PC-9 (cell line): ENCODE results near the gene CAMKMT. TPM values are rescaled to one million over a fixed set of nuclear protein-coding genes. Genes with fewer than 3 reads are reported as not detected.

ENCODE experiments used
- BruUV-seq: library from RNA; stranded (reverse); fragments of 400-500 nt; replicated peaks from 2 replicates; lab custom pipeline; 2021; lab: Mats Ljungman, UMichigan
- CTCF ChIA-PET: fragments of 300-600 bp; sonication (Branson Sonifier 250); formaldehyde crosslinking; loops from one replicate; lab custom pipeline; 2022; ENCODE audit warnings: antibody characterized with exemption; lab: Charles Lee
- POLR2A ChIA-PET: fragments of 300-600 bp; sonication (Branson Sonifier 250); formaldehyde crosslinking; loops from one replicate; lab custom pipeline; 2022; ENCODE audit warnings: antibody characterized with exemption; ENCODE audit not compliant: unreplicated experiment; lab: Charles Lee
- DNase-seq, 2 experiments: peaks; one replicate each; pipeline versions ENCODE4 v3.0.0 to v3.0.0-alpha.2; 2015 to 2022; ENCODE audit warnings: mixed read lengths in 1 of 2
- H2AFZ ChIP-seq: fragments of 200-600 bp; sonication (generic); 2 replicates; pipeline ENCODE4 v1.8.1; 2017; ENCODE audit warnings: antibody characterized with exemption
- H3F3A ChIP-seq: fragments of 200-600 bp; sonication (generic); 2 replicates; pipeline ENCODE4 v1.8.1; 2017; ENCODE audit warnings: antibody characterized with exemption, mild to moderate bottlenecking, low read depth; ENCODE audit not compliant: insufficient read depth
- H3K27ac ChIP-seq: fragments of 200-600 bp; sonication (generic); 2 replicates; pipeline ENCODE4 v1.6.1; 2016; ENCODE audit warnings: mixed run types
- H3K27me3 ChIP-seq: fragments of 200-600 bp; sonication (generic); 2 replicates; pipeline ENCODE4 v1.6.1; 2016; ENCODE audit warnings: low read depth, mixed run types; ENCODE audit not compliant: insufficient read depth
- H3K36me3 ChIP-seq: fragments of 200-600 bp; sonication (generic); 2 replicates; pipeline ENCODE4 v1.6.1; 2016; ENCODE audit warnings: low read depth, mixed run types
- H3K4me1 ChIP-seq: fragments of 200-600 bp; sonication (generic); replicated peaks from 2 replicates; pipeline ENCODE4 v1.6.1; 2016; ENCODE audit warnings: mixed run types; ENCODE audit not compliant: insufficient read depth
- H3K4me2 ChIP-seq: fragments of 200-600 bp; sonication (generic); 2 replicates; pipeline ENCODE4 v1.6.1; 2017; ENCODE audit warnings: mixed run types
- H3K4me3 ChIP-seq: fragments of 200-600 bp; sonication (generic); 2 replicates; pipeline ENCODE4 v1.6.1; 2016; ENCODE audit warnings: mixed run types
- H3K79me2 ChIP-seq: fragments of 200-600 bp; sonication (generic); 2 replicates; pipeline ENCODE4 v1.6.1; 2017; ENCODE audit warnings: low read depth, mixed run types
- H3K9me2 ChIP-seq: fragments of 200-600 bp; sonication (generic); 2 replicates; pipeline ENCODE4 v1.8.1; 2017; ENCODE audit warnings: mild to moderate bottlenecking; ENCODE audit not compliant: insufficient read depth
- H3K9me3 ChIP-seq: fragments of 200-600 bp; sonication (generic); 2 replicates; pipeline ENCODE4 v1.8.1; 2016; ENCODE audit warnings: low read depth; ENCODE audit not compliant: insufficient read depth
- H4K20me1 ChIP-seq: fragments of 200-600 bp; sonication (generic); 2 replicates; pipeline ENCODE4 v1.8.1; 2017; ENCODE audit not compliant: insufficient read depth
- EZH2 ChIP-seq: fragments of 200-600 bp; sonication (generic); IDR thresholded peaks from 2 replicates; pipeline ENCODE4 v1.8.0; 2017; ENCODE audit warnings: antibody characterized with exemption, low read depth
- intact Hi-C: fragments of 100-400 bp; cut with micrococcal nuclease; formaldehyde crosslinking; loops from one replicate; pipeline ENCODE4 v1.10.0; 2022; ENCODE audit not compliant: unreplicated experiment
- total RNA-seq: library from RNA; stranded (reverse); gene quantifications from 2 replicates; pipeline ENCODE4 v1.2.3, GENCODE V29; 2021
- TF ChIP-seq, protein P1 (sequence below): fragments of 200-600 bp; sonication (generic); conservative IDR thresholded peaks from 2 replicates; pipeline ENCODE4 v1.6.1; 2017; ENCODE audit warnings: mixed run types, antibody characterized with exemption, mild to moderate bottlenecking, moderate library complexity

The CAMKMT gene
- total RNA-seq, 1 experiment from 2014 or later = 17.9 TPM

DNA sequence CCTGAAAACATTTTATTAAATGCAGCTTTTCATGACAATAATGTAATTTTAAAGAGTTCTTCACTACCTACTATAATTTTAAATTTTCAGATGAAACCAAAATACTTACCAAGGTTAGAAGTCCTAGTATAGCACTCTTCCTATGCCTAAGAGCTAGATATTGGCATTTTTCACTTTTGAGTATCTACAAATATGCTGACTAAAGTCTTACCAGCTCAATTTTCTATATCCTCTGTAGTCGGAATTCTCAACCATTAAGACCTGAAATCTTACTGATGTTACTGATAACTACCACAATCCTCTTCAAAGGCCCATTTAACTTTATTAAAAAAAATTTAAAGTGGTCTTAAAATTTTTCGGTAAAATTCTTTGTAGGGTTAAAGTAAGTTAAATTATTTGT lies 32.4 kb upstream of the CAMKMT start:
- H3K9me2 ChIP-seq = no peaks in the 10 kb centered on the region
- no peak overlapping the region for H3K27ac ChIP-seq
- no peaks in the 10 kb centered on the region for H3K79me2 ChIP-seq
- no peak for TF ChIP-seq EZH2
- TF ChIP-seq, protein P1, sequence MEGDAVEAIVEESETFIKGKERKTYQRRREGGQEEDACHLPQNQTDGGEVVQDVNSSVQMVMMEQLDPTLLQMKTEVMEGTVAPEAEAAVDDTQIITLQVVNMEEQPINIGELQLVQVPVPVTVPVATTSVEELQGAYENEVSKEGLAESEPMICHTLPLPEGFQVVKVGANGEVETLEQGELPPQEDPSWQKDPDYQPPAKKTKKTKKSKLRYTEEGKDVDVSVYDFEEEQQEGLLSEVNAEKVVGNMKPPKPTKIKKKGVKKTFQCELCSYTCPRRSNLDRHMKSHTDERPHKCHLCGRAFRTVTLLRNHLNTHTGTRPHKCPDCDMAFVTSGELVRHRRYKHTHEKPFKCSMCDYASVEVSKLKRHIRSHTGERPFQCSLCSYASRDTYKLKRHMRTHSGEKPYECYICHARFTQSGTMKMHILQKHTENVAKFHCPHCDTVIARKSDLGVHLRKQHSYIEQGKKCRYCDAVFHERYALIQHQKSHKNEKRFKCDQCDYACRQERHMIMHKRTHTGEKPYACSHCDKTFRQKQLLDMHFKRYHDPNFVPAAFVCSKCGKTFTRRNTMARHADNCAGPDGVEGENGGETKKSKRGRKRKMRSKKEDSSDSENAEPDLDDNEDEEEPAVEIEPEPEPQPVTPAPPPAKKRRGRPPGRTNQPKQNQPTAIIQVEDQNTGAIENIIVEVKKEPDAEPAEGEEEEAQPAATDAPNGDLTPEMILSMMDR = no peak
- no peak overlapping the region for H3K4me3 ChIP-seq
- H3K4me2 ChIP-seq = no peak overlapping the region
- no peaks in the 10 kb centered on the region for H3F3A ChIP-seq
- no TSS peak for BruUV-seq
- H3K36me3 ChIP-seq = peaks cover 31% of the 10 kb centered on the region
- POLR2A ChIA-PET = interaction anchor here (0.6 kb wide), 1 partner anchor 1051 kb away, joined by 3 read pairs; no protein-coding TSS in a partner anchor
- no peaks in the 10 kb centered on the region for H3K27me3 ChIP-seq
- no peaks in the 10 kb centered on the region; the same call in none of the 2 replicates for H4K20me1 ChIP-seq
- H3K9me3 ChIP-seq = no peaks in the 10 kb centered on the region
- H2AFZ ChIP-seq = no peak overlapping the region
- no peaks in the 10 kb centered on the region for H3K4me1 ChIP-seq
- DNase-seq = no peak
- CTCF ChIA-PET = no interaction called here
- intact Hi-C loops = no loop called here

DNA sequence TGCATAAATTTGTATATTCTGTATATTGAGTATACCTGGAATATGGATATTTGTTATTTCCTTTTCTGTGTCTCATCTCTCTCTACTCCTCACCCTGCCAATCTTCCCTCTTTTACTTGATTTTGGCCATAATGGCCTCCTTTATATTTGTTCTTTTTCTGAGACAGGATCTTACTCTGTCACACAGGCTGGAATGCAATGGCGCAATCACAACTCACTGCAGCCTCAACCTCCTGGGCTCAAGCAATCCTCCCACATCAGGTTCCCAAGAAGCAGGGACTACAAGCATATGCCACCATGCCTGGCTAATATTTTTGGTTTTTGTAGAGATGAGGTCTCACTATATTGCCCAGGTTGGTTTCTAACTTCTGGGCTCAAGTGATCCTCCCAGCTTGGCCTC lies 30.9 kb upstream of the CAMKMT start:
- H3F3A ChIP-seq = no peaks in the 10 kb centered on the region
- peaks cover 29% of the 10 kb centered on the region for H3K36me3 ChIP-seq
- CTCF ChIA-PET = no interaction called here
- no peaks in the 10 kb centered on the region for H3K9me3 ChIP-seq
- TF ChIP-seq, protein P1 = no peak
- no peak for TF ChIP-seq EZH2
- no peak overlapping the region for H3K4me3 ChIP-seq
- POLR2A ChIA-PET = no interaction called here
- no peak overlapping the region for H3K4me2 ChIP-seq
- H3K79me2 ChIP-seq = no peaks in the 10 kb centered on the region
- H3K4me1 ChIP-seq = no peaks in the 10 kb centered on the region
- no peaks in the 10 kb centered on the region for H3K9me2 ChIP-seq
- H3K27ac ChIP-seq = no peak overlapping the region
- intact Hi-C loops = no loop called here
- H2AFZ ChIP-seq = no peak overlapping the region
- no peak for DNase-seq
- BruUV-seq = no TSS peak
- no peaks in the 10 kb centered on the region for H3K27me3 ChIP-seq
- peaks cover 8% of the 10 kb centered on the region for H4K20me1 ChIP-seq

DNA sequence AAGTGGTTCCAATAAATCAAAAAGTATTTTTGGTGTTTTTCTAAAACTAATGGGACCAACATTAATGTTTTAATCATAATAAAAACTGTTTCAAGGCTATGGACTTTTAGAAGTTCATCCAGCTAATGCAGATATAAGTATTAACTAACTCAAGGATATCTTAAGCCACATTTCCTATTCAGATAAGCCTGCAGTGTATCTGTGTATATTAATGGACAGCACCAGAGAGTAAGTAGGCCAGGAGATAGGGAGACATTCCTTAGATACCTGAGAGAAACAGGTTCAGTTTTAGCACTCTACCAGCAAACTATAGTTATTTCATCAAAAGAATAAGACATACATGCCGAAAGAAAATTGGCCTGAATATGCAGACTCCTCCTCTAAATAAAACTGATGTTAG lies 27.8 kb upstream of the CAMKMT start:
- H3K4me1 ChIP-seq = no peaks in the 10 kb centered on the region
- H3F3A ChIP-seq = no peaks in the 10 kb centered on the region
- no peaks in the 10 kb centered on the region for H3K9me3 ChIP-seq
- H3K79me2 ChIP-seq = no peaks in the 10 kb centered on the region
- H3K27ac ChIP-seq = no peak overlapping the region
- ChIA-PET CTCF (no interaction called here), POLR2A (no interaction called here)
- peaks cover 38% of the 10 kb centered on the region for H3K36me3 ChIP-seq
- no peak overlapping the region for H3K4me2 ChIP-seq
- TF ChIP-seq EZH2 = no peak
- TF ChIP-seq, protein P1 = no peak
- H3K9me2 ChIP-seq = no peaks in the 10 kb centered on the region
- H3K27me3 ChIP-seq = no peaks in the 10 kb centered on the region
- peaks cover 11% of the 10 kb centered on the region for H4K20me1 ChIP-seq
- intact Hi-C loops = no loop called here
- no TSS peak for BruUV-seq
- H2AFZ ChIP-seq = no peak overlapping the region
- H3K4me3 ChIP-seq = no peak overlapping the region
- DNase-seq = no peak
